Hematopoietic multipotent progenitor cell treated with erythropoietin and hydrocortisone succinate and interleukin-3 and kit ligand, for 4 days (in vitro differentiated cells): ENCODE results near the gene CBARP.

Experiments used
- DNase-seq: peaks from one replicate; pipeline ENCODE4 v3.0.0-alpha.2; 2015

The CBARP gene

DNA sequence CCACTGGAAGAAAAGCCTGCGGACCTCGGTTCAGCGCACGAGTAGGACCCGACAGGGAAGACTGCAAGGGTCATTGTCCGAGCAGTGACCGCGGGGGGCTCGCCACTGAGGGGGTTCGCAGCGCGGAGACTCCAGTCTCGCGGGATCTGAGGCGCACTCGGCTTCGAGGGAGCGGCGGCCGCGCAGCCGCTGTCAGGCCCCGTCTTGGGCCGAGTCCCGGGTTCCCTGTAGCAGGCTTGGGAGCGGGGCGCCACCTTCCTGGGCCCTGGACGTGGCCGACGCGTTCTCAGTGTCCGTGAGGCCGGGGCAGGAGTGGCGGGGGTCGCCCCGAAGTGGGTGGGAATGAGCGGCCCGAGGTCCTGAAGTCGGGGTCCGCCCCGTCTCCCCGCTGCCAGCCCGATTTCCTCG, 37.1 kb upstream of the CBARP start:
- no peak for DNase-seq

DNA sequence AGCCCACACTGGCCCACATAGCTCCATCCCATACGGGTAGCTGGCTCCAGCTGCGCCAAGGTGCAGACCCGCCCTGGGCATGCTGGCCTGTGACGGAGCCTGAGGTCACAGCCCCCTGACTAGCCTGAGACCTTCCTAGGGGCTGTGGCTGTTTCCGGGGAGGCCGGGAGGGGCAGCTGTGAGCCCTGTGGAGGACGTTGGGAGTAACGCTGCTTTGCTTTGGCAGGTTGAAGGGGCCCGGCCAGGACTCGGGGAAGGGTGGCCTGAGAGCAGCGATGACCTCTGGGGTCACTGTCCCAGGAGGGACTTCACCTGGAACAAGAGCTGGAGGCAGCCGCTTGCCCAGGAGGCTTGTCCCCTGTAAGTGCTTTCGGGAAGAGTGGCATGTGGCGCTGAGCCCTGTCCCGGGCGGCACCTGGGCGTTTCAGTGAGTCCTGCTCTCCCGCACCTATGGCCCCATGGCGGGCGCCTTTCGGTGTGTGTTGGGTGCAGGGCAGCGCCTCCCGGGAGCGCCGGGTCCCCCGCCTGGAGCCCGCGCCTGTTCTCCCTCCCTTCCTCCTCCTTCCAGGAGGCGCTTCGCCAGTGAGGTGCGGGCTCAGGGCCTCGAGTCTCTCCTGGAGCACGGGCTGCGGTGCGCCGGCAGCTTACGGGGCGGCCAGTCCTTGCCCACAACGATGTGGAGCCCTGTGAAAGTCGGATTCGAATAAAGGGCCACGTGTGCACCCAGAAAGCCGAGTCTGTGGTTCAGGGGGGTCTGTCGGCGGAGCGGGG, 36.5 kb upstream of the CBARP start:
- DNase-seq, result no peak

DNA sequence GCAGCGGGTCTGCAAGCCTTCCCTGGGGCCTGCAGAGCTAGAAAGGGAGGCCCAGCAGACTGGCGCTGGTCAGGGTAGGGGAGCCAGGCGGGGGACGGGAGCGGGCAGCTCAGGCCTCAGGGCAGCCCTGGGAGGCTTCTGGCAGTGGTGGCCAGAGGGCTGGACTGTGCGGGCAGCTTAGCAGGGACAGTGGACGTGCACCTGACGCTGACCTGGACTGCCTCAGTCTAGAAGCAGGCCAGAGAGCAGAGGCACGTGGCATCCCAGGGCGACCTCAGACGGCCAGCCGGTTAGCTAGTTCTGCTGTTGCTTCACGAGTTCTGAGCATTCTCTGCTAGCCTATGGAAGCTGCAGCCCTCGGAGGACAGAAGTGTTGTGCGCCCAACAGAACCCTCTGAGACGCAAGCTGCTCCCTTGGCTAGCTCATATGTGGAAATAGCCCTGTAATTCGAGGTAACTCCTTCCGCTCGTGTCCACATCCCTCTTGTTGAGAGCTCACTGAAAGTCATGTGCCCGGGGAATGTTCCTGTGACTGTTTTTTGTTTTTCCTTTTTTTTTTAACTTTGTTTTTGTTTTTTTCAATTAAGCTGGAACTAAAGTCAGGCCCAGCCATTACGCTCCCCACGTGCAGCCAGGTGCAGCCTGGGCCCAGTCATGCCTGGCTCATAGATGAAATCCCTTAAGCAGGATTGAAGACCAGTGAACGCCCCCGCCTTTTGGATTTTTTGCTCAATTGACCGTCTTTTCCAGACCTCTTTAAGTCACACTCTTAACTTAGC, 35.6 kb upstream of the CBARP start:
- DNase-seq, result no peak

GRCh38 chr19:1272423-1273262, 34.8 kb upstream of the CBARP start:
- DNase-seq, result no peak

GRCh38 chr19:1271528-1272422, 34.0 kb upstream of the CBARP start:
- DNase-seq, result no peak

- DNase-seq, result no peak
Measured at GRCh38 chr19:1270854-1271527, 33.2 kb upstream of the CBARP start.

GRCh38 chr19:1270213-1270853, 32.5 kb upstream of the CBARP start:
- peak; percentile 60 for DNase-seq

DNA sequence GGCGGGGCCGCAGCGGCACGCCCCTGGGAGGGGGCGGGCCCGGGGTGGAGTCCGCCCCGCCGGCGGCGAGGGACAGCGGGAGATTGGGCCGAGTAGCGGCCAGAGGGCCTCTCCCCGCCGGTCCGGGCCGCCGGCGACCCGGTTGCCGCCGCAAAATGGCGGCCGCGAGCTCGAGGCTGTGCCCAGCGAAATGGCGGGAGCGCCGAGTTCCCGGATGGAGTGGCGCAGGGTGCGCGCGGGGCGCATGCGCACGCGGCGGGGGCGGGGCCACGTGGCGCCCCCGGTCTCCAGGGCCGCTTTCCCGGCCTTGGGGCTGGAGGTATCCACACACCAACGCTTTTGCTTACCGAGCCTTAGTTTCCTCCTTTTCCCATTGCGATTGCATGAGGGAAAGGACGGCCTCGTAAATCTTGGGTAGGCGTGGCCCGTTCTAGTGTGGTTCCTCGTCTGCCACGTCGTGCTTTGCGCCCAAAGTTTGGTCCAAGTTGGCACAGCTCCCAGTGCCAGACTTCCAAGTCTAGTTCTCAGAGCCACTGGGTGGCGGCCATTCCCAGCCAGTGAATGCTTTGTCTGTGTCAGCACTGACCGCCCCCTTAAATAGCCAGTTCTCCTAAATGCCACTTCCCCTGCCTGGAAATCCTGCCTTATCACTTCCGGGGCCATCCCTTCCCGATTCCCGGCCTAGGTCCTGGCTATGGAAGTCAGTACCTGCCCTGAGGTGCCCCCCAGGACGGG, 31.8 kb upstream of the CBARP start:
- DNase-seq, result peak; percentile 92

DNA sequence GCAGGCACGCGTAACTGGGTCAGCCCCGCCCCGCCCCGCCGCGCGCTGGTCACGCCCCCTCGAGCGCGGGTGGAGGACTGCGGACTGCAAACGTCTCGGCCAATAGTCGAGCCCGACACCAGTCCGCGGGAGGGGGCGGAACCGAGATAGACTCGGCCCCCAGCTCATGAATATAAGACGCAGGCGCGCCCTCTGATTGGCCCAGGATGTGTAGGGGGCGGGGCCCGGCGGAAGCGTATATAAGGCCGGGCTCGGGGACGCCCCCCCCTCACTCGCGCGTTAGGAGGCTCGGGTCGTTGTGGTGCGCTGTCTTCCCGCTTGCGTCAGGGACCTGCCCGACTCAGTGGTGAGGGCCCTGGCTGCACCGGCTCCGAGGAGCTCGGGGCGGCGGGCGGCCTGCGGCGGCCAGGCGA, 31.3 kb upstream of the CBARP start, which contains the start of gene CIRBP:
Gene CIRBP, plus strand, starts transcription at position 268 of the 413 bp plus-strand sequence. CDS start 1,602 bp downstream, outside the sequence.
- DNase-seq, result peak; percentile 100

DNA sequence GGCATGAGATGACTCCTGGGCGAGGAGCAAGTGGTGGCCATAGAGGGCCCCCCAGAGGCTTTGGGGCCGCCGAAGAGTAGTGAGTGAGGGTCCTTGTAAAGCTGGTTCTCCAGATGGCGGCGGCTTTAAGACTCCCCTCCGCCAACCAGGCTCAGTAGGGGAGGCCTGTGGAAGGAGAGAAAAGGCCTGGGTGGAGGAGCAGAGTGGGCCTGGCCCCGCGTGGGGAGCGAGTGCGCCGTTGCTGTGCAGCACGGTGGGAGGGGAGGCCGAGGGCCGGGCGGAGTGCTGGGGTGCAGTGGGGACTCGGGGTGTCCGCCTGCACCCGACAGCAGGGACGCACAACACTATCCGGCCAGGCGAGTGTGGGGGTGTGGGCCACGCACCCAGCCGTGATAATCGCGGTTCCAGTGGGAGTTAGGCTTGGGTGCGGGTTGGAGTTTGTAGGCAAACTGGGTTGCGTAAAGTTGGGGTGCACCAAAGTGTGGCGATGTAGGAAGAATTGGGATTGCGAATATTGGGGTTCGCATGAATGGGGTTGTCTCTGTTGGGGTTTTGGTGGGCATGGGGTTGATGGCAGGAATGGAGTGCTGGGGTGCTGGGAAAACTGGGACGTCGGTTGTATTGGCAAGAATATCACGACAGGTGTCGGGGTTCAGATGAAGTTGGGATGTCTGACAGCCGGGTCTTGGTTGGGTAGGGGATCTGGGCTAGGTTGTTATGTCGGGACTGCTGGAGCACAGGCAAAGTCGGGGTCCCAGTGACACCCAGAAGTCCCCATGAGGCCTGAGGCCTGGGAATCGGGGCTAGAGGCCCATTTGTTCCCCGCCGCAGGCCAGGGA, 30.6 kb upstream of the CBARP start:
- no peak for DNase-seq

DNA sequence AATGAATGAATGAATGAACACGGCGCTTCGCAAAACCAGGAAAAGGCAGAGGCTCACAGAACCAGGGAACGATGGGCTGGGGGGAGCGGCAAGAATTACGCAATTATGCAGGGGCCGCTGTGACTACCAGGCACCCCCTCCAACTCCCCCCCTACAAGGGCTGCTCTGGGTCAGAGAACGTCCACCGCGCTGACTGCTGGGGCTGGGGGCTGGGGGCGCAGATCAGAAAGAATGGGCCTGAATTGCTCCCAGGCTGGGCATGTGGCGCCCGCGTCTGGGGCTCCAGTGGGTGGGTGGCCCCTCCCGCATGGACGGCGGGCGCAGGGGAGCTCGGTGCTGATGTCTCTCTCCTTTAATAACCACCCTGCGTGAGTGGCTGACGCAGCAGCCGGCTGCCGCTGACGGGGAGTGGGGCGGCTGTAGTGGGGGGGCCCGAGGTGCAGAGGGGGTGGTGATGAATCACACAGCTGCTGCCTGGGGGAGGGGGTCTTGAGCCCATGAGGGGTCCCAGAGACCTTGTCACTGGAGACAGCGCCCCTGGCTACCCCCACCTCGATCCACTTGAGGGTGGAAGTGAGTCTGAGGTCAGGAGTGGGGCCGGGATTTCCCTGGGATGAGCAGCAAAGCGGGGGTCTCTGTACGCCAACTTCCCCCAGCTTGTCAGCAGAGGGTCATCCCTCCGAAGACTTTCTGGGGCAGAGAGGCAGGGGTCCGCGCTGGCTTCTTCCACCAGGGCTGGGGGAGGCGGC, 29.8 kb upstream of the CBARP start:
- no peak for DNase-seq

GRCh38 chr19:1266916-1267476, 29.2 kb upstream of the CBARP start:
- DNase-seq, result peak; percentile 73

DNA sequence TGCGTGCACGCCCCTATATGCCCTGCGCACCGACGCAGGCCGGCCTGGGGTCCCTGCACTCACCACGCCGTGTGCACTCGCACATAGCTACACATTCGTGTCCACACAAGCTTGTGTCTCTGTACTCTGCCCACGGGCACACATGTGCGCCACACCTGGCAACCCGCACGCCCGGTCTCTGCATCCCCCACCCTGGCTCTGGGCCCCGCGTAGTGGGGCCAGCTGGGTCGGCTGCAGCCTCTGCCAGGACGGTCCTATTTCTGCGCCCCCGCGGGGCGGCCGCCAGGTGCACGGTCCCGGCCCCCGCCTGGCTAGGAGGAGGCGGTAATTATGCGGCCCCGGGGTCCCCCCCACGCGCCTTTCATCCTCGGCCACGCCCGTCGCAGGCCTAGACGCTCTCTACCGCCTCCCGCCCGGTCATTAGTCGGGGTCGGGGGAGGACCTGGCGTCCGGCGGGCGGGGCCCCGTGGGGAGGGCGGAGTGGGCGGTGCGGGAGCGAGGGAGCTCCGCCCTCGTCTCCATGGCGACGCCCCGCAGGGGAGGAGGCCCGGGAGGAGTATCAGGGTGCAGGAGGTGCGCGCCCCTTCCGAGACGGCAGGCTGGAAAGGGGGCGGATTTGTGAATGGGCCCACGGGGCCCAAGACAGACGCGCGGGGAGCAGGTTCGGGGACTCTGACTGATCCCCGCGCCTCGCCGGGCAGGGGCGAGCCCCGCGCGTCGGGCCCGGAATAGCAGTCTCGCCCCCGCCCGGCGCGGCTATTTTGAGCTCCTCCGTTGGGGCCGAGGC, 28.5 kb upstream of the CBARP start:
- peak; percentile 95 for DNase-seq

DNA sequence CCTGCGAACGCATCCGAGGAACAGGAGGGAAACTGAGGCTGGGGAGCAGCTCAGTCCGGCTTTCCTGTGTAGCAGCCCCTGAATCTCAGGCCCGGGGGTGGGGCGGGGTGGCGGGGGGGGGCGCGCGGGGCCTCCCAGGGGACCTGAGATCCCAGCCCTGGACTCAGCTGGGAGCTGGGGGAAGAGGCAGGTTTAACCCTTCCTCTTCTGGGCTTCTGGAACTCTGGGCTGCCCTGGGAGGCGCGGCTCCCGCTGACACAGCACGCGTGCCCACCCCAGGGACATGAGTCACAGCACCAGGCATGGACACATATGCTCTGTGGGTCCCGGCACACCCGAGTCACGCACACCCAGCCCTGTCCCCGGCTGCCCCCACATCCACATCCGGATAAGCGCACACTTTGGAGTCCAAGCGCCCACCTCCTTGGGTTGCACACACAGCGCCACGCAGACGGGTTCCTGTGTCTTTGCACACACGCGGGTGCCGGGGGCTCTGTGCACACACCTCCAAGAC, 27.9 kb upstream of the CBARP start:
- peak; percentile 78 for DNase-seq

DNA sequence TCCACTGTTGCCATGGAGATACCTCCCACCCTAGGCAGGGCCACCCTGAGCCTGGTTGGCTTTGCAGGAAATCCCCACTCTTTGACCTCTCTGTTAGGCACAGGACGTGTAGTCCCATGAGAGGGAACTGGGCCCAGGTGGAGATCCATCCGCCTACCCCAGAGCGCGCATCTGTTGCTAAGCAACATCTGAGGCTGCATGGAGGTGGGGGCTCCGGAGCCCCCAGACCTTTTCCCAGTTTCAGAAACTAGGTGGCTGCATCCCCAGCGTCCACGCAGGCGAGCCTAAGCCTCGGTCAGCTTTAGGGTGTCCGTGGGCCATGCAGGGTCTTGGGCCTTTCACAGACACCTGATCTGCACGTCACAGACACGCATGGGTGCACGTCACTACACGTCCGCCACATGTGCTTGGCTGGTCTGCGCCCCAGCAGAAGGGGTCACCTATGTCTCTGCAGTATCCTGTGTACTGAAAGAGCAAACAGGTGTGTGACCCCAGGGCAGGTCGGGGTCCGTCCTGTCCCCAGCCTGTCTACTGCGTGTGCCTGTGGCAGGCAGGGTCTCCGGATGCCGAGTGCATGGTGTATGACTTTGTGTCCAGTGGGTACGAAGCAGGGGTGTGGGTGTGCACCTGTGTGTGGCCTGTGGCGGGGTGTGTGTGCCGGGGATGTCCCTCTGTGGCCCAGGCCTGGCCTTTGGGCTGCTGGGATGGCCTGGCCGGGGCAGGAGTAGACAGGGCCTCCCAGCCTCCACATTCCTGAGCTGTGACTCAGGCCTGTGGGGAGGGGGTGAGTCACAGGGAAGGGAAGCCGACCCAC, 27.2 kb upstream of the CBARP start:
- no peak for DNase-seq

GRCh38 chr19:1263188-1263587, 25.4 kb upstream of the CBARP start:
- peak; percentile 52 for DNase-seq
